Fibroblast of mammary gland (primary cell): ENCODE measurements around the gene SPN.
A peak's percentile ranks its signal among the peaks of the same experiment; 100 is the strongest.

Source experiments
- DNase-seq: peaks from one replicate; pipeline ENCODE4 v3.0.0-alpha.2; 2010; ENCODE audit warnings: low read depth
- H3K4me3 ChIP-seq: 2 replicates; pipeline ENCODE4 v1.5.1; 2011; ENCODE audit warnings: low read depth, mild to moderate bottlenecking, low read length, moderate library complexity; ENCODE audit not compliant: control insufficient read depth
- TF ChIP-seq, protein P1 (sequence below): conservative IDR thresholded peaks from 2 replicates; pipeline ENCODE4 v1.5.1; 2011; ENCODE audit warnings: low read depth, low read length, inconsistent platforms; ENCODE audit not compliant: control insufficient read depth, insufficient read depth

SPN gene

DNA sequence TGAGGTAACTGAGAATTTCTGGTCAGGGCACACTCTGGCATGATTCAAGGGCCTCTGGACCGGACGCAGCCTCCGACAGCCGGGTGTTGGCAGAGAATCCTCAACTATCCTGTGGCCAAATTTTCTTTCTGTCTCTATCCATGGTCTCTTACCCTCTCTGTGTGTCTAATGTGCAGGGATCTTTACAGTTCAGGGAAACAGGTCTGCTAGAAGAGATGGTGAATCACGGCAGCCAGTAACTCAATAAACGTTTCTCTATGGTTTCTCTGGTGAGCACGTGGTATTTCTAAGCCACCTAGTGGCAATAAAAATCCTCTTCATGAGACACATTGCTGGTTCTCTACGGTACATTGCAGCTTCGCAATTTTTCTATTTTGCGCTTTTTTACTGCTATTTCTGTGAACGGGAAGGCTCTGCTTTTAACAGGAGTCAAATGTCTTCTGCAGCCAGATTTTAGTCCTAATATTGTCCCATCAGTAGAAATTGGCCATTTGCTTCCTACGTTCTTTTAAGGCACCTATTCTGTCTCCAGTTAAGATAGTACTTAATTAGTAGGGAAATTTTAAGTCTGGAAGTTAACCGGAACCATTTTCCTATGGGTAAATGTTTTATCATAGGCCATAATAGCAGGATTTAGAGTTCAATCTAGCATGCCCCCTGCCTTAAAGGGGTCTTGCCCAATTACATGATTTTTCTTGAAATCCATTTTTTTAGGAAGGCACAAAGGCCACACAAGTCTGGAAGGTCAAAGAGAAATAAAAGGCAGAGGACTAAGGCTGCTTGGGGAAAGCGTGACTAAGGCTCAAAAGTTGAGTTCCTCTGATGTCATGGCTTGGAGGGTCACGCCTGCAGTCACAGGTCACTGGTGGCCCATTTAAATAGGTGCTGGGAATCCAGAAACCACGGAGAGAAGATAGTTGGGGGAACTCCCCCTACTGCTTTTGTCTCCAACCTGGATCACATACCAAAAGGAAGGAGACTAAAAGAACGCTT is 47.5 kb downstream of the SPN start:
- DNase-seq: peak; percentile 79
- no peak overlapping the region for H3K4me3 ChIP-seq
- TF ChIP-seq, protein P1, sequence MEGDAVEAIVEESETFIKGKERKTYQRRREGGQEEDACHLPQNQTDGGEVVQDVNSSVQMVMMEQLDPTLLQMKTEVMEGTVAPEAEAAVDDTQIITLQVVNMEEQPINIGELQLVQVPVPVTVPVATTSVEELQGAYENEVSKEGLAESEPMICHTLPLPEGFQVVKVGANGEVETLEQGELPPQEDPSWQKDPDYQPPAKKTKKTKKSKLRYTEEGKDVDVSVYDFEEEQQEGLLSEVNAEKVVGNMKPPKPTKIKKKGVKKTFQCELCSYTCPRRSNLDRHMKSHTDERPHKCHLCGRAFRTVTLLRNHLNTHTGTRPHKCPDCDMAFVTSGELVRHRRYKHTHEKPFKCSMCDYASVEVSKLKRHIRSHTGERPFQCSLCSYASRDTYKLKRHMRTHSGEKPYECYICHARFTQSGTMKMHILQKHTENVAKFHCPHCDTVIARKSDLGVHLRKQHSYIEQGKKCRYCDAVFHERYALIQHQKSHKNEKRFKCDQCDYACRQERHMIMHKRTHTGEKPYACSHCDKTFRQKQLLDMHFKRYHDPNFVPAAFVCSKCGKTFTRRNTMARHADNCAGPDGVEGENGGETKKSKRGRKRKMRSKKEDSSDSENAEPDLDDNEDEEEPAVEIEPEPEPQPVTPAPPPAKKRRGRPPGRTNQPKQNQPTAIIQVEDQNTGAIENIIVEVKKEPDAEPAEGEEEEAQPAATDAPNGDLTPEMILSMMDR: peak; percentile 71

DNA sequence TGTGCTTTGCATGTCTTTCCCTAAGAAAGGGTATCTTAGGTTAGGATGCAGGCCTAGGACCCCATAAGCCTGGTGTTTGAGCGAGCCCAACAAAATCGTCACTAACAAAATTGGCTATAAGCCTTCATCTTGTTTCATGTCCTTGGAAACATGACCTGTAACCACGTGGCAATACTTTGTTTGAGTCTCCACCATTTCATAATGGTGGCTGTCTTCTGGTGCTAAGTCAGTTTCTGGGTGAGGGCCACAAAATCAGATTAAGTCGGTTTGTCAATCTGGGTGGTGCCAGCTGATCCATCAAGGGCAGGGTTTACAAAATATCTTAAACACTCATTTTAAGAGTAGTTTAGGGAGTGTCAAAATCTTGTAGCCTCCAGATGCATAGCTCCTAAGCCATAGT is 49.8 kb downstream of the SPN start:
- no peak for DNase-seq
- TF ChIP-seq, protein P1: no peak

DNA sequence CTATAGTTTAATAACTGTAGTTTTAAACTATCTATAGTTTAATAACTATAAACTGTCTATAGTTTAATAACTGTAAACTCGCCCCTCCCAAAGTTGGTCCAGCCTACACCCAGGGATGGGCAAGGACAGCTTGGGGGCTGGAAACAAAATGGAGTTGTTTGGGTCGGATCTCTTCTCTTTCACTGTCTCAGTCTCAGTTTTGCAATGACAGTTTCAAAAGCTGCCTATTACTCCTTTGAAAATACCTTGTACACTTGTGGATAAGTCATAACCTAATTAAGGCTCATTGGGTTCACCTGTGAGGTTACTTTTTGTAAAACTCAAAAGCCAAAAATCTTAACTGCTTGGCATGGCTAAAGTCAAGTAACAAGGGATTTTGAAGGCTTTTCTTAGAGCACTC is 51.3 kb downstream of the SPN start:
- TF ChIP-seq, protein P1: no peak
- no peak overlapping the region for H3K4me3 ChIP-seq
- DNase-seq: no peak

More for the DNA sequence above, 49.8 kb downstream of the SPN start:
- H3K4me3 ChIP-seq: no peak overlapping the region

DNA sequence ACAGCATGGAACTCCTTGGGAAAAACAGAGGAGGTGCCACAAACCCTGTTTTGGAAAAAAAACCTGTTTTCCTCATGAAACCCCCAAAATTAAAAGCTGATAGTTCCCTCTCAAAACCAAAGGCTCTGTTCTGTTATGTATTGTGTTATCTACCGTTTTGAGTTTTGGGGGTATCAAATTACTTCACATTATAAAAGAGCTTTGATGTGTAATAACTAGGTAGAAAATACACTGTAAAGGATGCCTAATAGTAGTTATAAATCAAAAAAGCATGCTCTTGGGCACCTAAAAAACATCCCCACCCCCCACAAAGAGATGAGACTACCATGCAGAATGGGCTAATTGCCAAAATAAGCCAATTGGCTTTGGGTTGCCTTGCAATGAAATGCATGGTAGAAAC is 51.9 kb downstream of the SPN start:
- no peak overlapping the region for H3K4me3 ChIP-seq
- DNase-seq: no peak
- TF ChIP-seq, protein P1: no peak

DNA sequence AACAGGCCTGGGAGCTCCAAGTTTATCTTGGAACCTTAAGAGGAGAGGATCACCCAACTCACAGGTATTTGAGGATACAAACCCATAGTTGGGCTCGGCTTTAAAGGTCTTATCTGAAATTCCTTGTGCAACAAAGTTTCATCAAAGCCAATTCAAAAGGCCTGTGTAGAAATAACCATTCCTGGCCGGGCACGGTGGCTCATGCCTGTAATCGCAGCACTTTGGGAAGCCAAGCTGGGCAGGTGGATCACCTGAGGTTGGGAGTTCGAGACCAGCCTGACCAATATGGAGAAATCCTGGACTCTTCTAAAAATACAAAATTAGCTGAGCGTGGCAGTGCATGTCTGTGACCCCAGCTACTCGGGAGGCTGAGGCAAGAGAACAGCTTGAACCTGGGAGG is 54.1 kb downstream of the SPN start:
- TF ChIP-seq, protein P1: no peak
- no peak for DNase-seq
- H3K4me3 ChIP-seq: no peak overlapping the region

DNA sequence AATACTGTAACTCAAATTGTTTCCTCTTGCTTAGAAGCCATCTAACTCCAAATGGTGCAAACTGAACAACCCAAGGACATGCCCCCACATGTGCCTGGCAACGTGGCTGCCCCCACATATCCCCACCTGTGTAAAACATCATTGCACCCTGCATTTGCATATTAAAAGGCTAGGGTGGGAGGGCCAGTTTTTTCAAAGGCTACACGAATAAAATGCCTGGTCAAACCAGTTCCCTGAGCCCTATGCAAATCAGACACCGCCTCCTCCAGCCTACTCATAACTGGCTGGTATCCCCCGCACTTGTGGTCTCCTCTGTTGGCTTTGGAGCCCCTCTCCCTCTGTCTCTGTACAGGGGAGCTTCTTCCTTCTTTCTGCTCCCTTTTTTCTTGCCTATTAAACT is 56.0 kb downstream of the SPN start:
- H3K4me3 ChIP-seq: no peak overlapping the region
- DNase-seq: no peak
- TF ChIP-seq, protein P1: no peak
